Activated effector memory CD4-positive, alpha-beta T cell treated with anti-CD3 and anti-CD28 coated beads, Interleukin-2, amount 50 U/mL, for 16 hours (primary cell): Measurements from ENCODE around the gene FAM200B.
A peak's percentile ranks its signal among the peaks of the same experiment; 100 is the strongest.
"Not testable (repeated sequence)": the region's sequence is repeated elsewhere in the genome, so short reads cannot be mapped to it uniquely, and the experiment has no call there.

Source experiments
- DNase-seq: peaks from one replicate; pipeline ENCODE4 v3.0.0-alpha.2; 2020

The FAM200B gene

GRCh38 chr4:15696866-15697265 lies 15.2 kb downstream of the FAM200B start:
- no peak for DNase-seq

- peak; percentile 78 for DNase-seq
Observed at GRCh38 chr4:15702941-15703403, 21.3 kb downstream of the FAM200B start, which contains the start of gene BST1. Gene BST1, plus strand, starts transcription at chr4:15703065. Its CDS starts 80 bp downstream, at chr4:15703145.

GRCh38 chr4:15703439-15703838 lies 21.8 kb downstream of the FAM200B start:
- DNase-seq, result no peak

- no peak for DNase-seq
Observed at GRCh38 chr4:15704129-15704528, 22.5 kb downstream of the FAM200B start.

- no peak for DNase-seq
Observed at GRCh38 chr4:15706646-15707362, 25.2 kb downstream of the FAM200B start.

GRCh38 chr4:15707363-15707715 lies 25.7 kb downstream of the FAM200B start:
- DNase-seq, result no peak

GRCh38 chr4:15711762-15712161 lies 30.1 kb downstream of the FAM200B start:
- no peak for DNase-seq

- DNase-seq, result no peak
Observed at GRCh38 chr4:15712214-15712613, 30.6 kb downstream of the FAM200B start.

GRCh38 chr4:15714141-15714540 lies 32.5 kb downstream of the FAM200B start:
- DNase-seq, result no peak

- no peak for DNase-seq
Observed at GRCh38 chr4:15714646-15715435, 33.2 kb downstream of the FAM200B start.

GRCh38 chr4:15716115-15716514 lies 34.5 kb downstream of the FAM200B start:
- no peak for DNase-seq

- DNase-seq, result no peak
Observed at GRCh38 chr4:15717086-15717485, 35.5 kb downstream of the FAM200B start.

GRCh38 chr4:15717657-15718416 lies 36.2 kb downstream of the FAM200B start:
- no peak for DNase-seq

GRCh38 chr4:15718465-15718864 lies 36.8 kb downstream of the FAM200B start:
- no peak for DNase-seq

GRCh38 chr4:15718959-15719358 lies 37.3 kb downstream of the FAM200B start:
- no peak for DNase-seq

GRCh38 chr4:15719506-15719905 lies 37.9 kb downstream of the FAM200B start:
- no peak for DNase-seq

- DNase-seq, result no peak
Observed at GRCh38 chr4:15720851-15721250, 39.2 kb downstream of the FAM200B start.

GRCh38 chr4:15725608-15726007 lies 44.0 kb downstream of the FAM200B start:
- DNase-seq, result no peak

GRCh38 chr4:15729910-15730533 lies 48.4 kb downstream of the FAM200B start:
- no peak for DNase-seq

GRCh38 chr4:15733061-15733460 lies 51.4 kb downstream of the FAM200B start:
- DNase-seq, result not testable (repeated sequence)

- no peak for DNase-seq
Observed at GRCh38 chr4:15735536-15735935, 53.9 kb downstream of the FAM200B start.

- DNase-seq, result no peak
Observed at GRCh38 chr4:15736514-15737050, 55.0 kb downstream of the FAM200B start.

GRCh38 chr4:15737255-15737654 lies 55.6 kb downstream of the FAM200B start:
- no peak for DNase-seq
